HS-5 (cell line): Measurements from ENCODE around the gene ZNF408.
A peak's percentile ranks its signal among the peaks of the same experiment; 100 is the strongest.
"Not testable (repeated sequence)": the region's sequence is repeated elsewhere in the genome, so short reads cannot be mapped to it uniquely, and the experiment has no call there.

Experiments used
- DNase-seq: peaks from one replicate; pipeline ENCODE4 v3.0.0-alpha.2; 2012; ENCODE audit warnings: low read depth

Gene ZNF408

DNA sequence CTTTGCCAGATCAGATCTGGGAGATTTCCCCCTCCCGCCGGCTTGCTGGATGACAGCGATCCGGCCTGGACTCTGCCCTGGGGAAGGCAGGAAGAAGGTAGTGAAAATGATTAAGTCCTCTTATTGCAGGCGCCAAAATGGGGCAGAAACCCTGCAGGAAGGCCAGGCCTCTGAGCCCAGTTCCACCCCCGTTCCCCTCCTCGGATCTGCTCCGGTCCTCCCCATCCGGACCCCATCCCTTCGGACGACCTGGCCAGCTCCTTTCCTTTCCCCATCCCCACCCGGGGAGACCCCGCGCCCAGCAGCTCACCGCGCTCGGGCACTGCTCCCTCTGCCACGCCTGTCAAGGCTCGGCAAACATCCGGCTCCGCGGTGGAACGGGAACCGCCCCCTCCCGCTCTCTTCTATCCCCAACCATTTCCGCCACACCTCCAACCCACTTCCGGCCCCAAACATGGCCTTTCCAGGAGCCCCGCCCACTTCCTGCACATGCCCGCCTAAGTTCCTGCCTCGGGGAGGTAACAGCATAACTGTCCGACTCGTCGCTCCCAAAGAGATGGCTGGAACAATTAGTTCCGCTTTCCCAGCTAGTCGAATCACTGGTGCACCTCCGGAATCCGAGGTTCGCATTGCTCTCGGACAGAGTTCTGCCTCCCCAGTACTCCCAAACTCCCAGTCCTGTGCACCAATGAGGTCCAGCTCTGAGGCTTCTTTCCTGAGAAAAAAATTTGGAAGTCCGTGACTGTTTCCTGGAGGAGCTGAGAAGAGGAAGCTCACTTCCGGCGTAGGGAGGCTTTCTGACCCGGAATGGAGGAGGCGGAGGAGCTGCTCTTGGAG is at the start of gene ZNF408, which contains the start of gene ARHGAP1:
ZNF408 (plus strand) TSS at position 791 of the 837 bp plus-strand sequence; CDS start at position 808, 17 bp downstream.
ARHGAP1 (minus strand) TSS at position 379 of the 837 bp plus-strand sequence. CDS start 4,512 bp downstream, outside the sequence.
- peak; percentile 97 for DNase-seq

DNA sequence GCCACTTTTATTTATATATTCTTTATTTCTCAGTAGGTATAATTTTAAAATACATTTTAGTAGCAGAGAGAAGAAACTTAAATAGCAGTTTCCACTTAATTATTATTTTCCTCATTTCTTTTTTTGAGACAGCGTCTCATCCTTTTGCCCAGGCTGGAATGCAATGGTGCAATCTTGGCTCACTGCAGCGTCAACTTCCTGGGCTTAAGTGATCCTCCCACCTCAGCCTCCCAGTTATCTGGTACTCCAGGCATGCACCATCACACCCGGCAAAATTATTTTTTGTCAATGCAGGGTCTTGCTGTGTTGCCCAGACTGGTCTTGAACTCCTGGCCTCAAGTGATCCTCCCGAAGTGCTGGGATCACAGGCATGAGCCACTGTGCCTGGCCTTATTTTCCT is 45.2 kb upstream of the ZNF408 start:
- no peak for DNase-seq

DNA sequence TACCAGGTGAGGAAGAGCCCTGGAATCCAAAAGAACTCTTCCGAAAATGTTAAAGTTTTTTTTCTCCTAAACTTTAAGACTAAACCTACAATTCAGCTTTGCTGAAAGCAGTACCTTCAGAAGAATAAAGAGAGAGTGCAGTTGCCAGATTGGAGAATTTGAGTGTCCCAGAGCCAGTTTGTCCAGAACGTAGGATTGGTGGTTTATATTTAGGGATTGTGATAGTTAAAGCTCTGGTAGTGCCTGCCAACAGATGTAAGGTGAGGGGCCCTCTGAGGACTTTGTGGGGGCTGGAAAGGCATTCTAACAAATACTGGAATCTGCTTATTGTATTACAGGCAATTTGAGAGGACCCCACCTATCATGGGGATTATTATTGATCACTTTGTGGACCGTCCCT is 43.6 kb upstream of the ZNF408 start:
- DNase-seq, result no peak

DNA sequence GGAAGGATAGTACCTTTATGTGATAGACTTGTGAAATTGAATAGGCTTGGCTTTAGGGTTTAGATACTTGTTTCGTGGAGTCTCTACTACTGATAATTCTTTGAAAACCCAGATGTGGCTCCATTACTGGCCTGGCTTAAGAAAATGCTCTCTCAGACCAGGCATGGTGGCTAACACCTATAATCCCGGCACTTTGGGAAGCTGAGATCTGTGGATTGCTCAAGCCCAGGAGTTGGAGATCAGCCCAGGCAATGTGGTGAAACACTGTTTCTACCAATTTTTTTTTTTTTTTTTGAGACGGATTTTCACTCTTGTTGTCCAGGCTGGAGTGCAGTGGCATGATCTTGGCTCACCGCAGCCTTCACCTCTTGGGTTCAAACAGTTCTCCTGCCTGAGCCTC is 42.6 kb upstream of the ZNF408 start:
- no peak for DNase-seq

DNA sequence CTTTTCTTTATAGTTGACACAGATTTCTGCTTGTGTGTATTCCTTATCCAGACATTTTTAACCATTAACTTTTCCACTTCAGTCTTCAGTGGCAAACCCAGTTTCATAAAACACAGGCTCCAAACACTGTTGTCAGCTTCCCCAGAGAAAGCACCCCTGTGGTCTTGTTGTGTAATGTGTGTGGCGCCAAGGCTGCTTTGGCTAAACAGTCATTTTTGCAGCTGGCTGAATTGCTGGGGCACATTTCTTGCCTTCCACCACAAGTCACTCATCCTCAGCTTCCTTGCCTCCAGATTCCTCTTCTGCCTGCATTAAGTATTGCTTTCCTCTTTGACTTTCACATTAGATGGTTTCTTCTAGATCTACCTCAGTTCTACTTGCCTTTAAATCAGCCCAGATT is 40.9 kb upstream of the ZNF408 start:
- DNase-seq, result no peak

DNA sequence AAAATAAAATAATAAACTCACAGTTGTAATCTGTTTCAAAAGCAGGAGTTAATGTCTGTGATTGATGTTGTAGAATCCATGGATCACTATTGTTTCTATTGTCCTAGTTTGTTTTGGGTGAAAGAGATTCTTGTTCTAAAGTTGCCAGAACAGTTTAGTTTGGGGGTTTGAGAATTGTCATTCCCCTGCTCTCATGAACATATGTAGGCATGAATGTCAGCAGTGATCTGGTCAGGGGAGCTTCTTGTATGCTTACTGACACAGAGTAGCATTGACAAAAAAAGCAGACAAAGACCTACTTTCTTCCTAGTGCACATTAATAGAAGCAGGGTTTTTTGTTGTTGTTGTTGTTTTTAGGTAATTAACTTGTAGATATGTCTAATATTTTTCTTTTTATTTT is 39.0 kb upstream of the ZNF408 start:
- DNase-seq, result no peak

DNA sequence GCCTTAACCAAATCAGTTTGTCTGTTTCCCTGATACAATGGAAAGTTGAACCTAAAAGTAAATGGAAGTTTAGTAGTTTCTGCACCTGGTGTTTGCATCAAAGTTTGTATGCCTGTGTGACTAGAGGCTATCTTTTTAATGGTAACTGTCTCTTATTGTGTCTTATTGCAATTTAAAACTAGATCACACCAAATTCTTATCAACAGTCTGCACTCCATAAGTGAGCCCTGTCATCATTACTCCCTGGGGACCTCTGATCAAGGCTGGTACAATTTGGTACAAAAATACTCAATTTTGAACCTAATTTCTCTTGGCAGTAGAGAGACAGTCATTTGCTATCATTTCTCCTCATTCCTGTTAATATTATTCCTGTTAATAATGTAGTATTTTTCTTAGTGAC is 38.5 kb upstream of the ZNF408 start:
- DNase-seq, result no peak

DNA sequence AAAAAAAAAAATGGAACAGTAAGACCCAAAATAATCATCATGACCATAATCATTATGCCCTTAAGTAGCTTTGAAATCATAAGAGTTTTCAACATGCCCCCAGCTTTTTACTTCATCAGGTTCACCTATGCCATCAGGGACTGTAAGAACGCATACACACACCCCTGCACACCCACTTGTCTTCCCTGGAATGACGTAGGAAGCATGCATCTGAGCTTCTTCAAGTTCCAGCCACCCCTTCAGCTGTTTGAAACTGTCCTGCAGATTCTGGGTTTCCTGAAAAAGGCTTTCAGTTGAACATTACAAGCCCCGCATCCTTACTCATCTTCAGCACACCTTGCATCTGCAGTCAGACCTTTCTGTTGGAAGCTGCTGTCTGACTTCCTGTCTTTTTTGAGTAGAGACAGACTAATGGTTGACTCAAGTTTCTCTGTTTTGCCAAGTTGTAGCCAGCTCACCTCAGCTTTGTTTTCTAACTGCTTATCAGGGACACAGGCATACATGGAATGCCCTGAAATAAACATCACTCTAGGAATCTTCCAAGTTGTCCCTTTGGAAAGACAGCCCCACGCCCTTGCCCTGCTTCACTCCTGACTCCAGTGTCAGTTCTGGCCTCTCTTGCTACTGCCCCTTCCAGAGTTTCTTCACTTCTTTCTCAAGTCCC is 37.4 kb upstream of the ZNF408 start:
- DNase-seq, result no peak

DNA sequence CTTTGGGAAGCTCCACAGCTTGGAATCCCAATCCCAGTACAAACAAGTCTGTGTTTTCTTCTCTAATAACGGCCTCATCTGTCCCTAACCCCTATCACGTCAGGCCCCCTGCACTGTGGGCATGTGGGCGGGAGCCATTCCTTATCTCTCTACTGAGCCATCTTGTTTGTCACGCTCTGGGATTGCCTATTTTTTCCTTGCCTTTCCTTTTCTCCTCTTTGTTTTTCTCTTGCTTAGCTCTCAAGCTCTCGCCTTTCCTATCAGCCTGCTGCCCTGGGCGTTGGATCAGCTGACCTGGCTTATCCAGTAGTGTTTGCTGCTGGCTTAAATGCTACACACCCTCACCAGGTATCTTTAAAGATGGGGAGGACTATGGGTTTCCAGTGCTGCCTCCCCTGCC is 36.2 kb upstream of the ZNF408 start:
- no peak for DNase-seq

DNA sequence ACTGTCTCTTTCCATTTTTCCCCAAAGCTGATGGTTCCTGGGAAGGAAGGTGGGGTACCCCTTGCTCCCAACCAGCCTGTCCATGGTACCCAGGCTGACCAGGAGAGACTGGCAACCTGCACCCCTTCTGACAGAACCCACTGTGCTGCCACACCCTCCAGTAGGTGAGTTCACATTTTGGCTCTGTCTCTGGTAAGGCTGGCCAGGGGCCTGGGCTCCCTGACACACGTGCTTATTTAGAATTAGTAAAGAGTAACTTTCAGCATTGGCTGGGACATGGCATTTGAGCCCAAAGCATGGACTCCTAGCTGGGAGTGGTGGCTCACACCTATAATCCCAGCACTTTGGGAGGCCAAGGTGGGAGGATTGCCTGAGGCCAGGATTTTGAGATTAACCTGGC is 35.5 kb upstream of the ZNF408 start:
- no peak for DNase-seq

DNA sequence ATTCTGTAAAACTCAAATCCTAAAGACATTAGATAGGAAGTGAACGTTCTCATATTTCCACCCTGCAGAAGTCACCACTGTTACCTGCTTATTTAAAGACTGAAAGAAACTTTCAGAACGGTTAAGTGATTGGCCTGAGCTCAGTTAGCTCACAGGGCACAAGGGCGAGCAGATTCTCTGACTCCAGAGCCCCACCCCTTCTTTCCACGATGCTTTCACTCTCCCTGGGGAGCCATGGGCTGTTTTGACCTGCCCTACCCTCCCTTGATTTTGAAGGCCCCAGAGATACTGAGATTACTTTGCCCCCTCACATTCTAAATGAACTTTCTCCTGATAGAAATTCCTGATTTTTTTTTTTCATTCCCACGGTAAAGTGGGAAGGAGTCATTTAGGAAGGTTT is 34.3 kb upstream of the ZNF408 start:
- no peak for DNase-seq

DNA sequence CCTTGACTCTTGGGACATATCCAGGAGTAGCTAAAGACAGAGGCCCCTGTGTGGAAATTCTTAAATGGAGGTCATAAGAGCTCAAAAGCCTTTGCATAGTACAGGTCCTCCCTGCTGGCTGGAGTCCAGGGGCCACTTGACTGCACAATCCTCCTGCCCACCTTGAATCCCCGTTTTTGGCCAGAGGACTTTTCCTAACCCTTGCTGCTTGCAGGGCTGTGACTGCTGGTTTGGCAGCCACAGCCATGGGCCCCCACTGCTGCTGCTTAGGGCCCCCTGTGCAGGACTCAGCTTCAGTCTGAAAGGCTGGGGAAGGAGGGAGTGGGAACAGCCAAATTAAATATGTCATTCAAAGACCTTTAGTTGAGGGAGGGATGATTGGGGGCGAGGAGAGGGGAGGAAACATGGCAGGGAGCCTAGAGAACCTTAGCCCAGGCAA is 33.8 kb upstream of the ZNF408 start:
- DNase-seq, result no peak

DNA sequence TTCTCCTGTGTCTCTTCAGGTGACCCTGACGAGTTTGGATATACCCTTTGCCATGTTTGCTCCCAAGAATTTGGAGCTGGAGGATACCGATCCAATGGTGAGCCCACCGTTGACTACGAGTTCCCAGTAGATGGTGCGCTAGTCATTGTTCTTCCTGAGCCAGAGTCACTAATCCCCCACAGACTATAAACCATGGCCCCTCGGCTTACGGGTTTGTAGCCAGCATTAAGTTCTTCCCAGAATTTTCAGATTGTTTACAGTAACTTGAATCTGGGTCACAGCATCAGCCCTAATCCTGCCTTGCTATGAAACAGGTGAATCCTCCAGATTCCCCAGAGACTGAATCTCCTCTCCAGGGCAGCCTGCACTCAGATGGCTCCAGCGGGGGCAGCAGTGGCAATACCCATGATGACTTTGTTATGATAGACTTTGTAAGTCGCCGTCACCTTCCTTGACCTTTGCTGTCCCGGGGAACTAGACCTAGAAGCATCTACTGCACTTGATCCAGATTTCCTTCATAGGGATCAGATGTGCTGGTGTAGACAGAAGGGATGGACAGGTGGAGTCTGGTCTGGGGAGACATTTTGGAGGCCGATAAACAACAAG is 32.2 kb upstream of the ZNF408 start:
- DNase-seq, result no peak

DNA sequence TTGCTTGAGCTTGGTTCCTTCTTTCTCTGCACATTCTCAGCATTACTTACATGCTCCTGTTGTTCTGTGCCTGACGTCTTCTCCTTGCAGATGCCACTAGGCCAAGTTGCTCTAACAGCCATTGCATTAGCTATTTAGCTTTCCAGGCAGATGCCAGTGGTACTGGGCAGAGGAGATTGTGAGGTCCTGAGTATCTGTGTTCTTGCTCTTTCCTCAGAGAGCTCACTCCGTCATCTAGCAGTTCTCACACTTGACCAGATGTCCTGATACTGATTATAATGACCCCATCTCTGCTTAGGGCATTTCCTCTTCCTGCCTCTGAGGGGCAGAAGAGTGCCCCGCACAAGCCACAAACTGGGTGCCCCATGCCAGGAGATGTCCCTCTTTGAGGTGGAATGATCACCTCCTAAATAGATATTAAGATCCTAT is 31.1 kb upstream of the ZNF408 start:
- DNase-seq, result no peak

DNA sequence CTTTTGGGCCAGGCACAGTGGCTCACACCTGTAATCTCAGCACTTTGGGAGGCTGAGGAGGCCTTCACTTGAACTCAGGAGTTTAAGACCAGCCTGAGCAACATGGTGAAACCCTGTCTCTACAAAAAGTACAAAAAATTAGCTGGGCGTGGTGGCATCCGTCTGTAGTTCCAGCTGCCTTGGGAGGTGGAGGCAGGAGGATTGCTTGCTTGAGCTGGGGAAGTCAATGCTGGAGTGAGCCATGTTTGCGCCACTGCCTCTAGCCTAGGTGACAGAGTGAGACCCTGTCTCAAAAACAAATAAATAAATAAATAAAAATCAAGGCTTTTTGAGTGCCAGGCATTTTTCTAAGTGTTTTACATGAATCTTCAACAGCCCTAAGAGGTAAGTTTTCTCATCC is 30.3 kb upstream of the ZNF408 start:
- DNase-seq, result not testable (repeated sequence)

DNA sequence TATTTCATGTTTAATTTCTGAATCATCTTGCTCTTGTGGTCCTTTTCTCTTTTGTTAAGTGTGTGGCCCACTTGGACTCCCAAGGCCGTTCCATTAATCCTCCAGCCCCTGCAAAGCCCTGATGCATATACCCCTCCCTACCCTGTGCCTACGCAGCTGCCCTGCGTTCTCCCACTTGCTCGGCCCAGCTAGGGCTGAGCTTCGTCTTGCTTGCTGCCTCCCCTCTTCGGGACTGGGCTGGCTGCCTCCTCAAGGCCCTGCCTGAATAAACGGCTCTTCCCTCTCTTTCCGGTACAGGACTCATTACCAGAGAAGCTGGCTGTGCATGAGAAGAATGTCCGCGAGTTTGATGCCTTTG is 28.9 kb upstream of the ZNF408 start:
- DNase-seq, result no peak

DNA sequence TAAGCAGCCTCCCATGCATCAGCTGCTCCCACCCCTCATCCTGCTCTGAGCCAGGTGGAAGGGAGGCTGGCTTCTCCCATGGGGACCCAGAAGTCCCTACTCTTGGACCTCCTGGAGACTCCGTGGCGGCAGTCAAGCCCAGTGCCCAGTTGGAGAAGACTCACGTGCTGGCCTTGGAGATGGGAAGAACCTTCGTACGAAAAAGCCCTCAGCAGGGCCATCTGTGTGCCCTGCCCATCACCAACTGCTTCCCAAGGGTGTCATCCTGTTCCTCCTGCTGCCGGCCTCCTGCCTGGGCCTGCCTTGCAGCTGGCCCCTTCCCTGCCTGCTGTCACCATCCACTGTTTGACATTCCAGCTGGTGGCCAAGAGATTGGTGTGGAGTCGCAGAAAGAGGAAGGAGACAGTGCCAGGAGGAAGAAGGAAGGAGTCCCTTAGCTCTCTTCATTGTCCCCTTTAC is 28.4 kb upstream of the ZNF408 start:
- no peak for DNase-seq

DNA sequence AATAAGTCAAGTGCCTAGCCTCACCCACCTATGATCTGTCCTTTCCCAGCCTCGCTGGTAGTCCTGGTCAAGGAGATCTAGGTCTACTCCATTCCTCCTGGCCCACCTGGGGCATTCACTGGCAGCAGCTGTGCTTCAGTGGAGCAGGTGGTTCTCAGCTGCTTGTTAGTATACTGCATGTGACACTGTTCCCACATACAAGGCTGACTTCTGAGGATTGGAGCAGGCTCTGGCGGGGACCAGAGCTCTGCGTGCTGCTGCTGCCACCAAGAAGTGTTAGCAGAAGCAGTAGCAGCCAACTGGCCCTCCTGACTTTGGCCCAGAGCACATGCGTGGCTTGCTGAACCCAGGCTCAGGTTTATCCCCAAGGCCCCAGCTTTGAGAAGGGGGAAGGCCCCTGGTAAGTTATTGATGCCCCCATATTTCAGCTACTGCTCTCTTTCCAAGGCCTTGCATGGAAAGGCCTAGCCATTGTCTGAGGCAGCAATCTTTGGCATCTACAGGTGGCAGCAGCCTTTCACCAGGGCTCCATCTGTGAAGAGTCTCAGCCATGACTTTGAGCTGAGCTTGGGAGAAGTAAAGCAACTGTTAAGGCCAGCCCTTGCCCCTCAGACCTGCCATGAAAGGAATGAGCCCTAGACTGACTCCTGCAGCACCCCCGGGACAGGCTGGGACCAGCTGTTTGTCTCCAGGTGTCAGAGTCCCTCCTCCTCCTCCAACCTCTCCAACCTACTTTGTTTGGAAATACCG is 26.9 kb upstream of the ZNF408 start:
- DNase-seq, result no peak

DNA sequence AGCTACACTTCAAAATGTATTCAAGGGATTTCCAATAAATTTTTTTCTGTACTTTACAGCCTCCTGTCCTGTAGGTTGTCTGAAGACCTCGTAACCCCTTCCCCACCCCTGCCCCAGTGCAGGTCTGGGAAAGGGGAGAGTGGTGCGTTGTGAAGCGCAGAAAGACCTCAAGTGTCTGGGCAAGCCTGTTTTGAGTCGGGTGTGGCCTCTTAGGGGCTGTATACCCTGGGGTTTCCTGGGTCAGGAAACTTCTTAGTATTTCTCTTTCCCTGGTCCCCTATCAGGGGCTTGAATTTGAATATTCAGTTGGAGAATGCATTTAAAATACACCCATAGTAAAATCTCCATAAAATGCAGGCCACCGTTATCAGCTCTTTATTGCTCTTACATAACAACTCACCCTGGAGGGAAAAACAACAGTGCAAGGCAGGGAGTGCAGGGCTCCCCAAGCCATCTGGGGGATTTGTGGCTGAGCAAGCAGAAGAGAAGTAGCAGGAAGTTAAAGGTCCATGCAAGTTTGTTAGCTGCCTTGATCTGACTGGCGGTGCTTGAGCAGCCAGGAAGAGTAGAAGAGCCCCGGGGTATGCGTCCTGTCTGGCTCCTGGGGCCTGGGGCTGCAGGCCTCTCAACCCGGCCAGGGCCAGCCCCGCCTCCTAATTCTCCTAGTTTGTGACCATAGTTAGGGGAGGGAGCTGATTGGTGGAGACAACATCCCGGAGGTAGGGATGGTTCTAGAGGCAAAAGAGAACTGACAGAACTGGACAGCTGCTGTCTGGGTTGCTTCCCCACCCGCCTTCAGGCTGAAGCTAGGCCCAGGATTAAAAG is 26.2 kb upstream of the ZNF408 start:
- DNase-seq, result no peak

DNA sequence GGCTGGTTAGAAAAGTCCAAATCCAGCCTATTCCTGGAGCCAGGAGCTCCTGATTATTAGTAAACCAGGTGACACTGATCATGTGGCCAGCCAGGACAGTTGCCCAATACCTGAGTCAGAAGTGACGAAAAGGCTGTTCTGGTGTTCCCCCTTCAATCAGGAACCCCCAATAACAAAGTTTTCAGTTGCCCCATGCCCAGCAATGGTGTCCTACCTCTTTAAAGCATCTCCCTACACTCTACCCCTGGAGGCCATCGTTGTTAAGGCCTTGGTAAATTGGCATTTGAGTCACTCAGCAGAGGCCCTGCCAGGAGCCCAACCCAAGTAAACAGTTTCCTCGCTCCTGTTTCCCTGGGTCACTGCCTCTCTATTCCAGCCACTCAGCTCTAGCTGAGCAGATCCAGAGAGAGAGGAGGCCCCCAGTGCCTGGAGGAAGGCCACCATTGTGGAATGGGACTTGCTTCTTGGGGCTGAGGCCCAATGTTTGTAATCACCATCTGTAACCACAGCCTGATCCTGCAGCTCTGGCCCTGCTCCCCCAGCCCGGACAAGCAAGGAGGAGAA is 25.5 kb upstream of the ZNF408 start:
- no peak for DNase-seq

DNA sequence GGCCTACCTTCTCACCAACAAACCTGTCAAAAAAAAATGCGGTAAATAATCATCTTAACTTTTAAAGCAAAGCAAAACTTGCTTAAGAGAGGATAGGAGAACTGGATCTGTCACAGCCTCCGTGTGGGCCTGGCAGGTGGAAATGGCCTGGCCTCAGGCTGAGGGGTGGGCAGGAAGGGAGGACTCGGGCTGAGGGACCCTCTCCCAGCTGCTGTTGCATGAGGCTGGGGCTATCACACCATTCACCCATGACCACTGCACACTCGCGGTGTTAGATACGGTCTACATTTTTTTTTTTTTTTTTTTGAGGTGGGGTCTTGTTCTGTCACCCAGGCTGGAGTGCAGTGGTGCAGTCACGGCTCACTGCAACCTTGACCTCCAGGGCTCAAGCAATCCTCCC is 24.9 kb upstream of the ZNF408 start:
- no peak for DNase-seq
